Adrenal gland (tissue), 12 donors: ENCODE results near the gene FAP. TPM values are rescaled to one million over a fixed set of nuclear protein-coding genes. Genes with fewer than 3 reads are reported as not detected.

Source experiments
- DNase-seq, 7 donors: peaks; one replicate each; pipeline ENCODE4 v3.0.0-alpha.2; 2019 to 2020
- H3K27ac ChIP-seq, 5 donors: fragments of 200-600 bp; sonication (generic) in 4 of 5; 1 replicate in 3 of 5; 2 replicates in 2 of 5; pipeline versions ENCODE4 v1.5.1 to v1.8.0; 2016 to 2020; ENCODE audit warnings: mild to moderate bottlenecking in 1 of 5
- H3K27me3 ChIP-seq: fragments of 200-600 bp; 2 replicates; pipeline ENCODE4 v1.8.0; 2021
- H3K36me3 ChIP-seq, 2 donors: fragments of 200-600 bp; replicated peaks in 1 of 2; 1 replicate in 1 of 2; 2 replicates in 1 of 2; pipeline versions ENCODE4 v1.5.1 to v1.8.0; 2018 to 2022
- H3K4me1 ChIP-seq, 2 donors: fragments of 200-600 bp; replicated peaks in 1 of 2; 1 replicate in 1 of 2; 2 replicates in 1 of 2; pipeline versions ENCODE4 v1.5.1 to v1.8.0; 2018 to 2021
- H3K4me3 ChIP-seq, 4 donors: fragments of 200-600 bp; sonication (generic) in 3 of 4; one replicate each; pipeline ENCODE4 v1.5.1; 2016 to 2018
- H3K9me3 ChIP-seq, 3 donors: fragments of 200-600 bp; sonication (generic) in 1 of 3; replicated peaks in 1 of 3; 1 replicate in 2 of 3; 2 replicates in 1 of 3; pipeline versions ENCODE4 v1.5.1 to v1.8.0; 2016 to 2021
- CTCF ChIP-seq, 6 experiments: fragments of 450-650 bp in 4 of 6; fragments of 200-600 bp in 2 of 6; sonication (generic) in 1 of 6; IDR thresholded peaks; 1 replicate in 5 of 6; 2 replicates in 1 of 6; pipeline versions ENCODE4 v1.5.1 to v1.8.0; 2016 to 2021; ENCODE audit warnings: antibody characterized with exemption in 6 of 6, mild to moderate bottlenecking in 2 of 6, moderate library complexity in 1 of 6
- POLR2A ChIP-seq, 2 donors: fragments of 450-650 bp; IDR thresholded peaks; one replicate each; pipeline ENCODE4 v1.6.1; 2017; ENCODE audit warnings: antibody characterized with exemption in 2 of 2, mild to moderate bottlenecking in 2 of 2, moderate library complexity in 1 of 2
- WGBS, 4 donors: extraction: QIAGEN DNeasy Blood & Tissue Kit in 2 of 4; methylation state at CpG; one replicate each; pipeline versions ENCODE4 v1.1.5 to v1.1.7; 2013 to 2017; 5-methylcytosine and 5-hydroxymethylcytosine counted together
- intact Hi-C, 2 donors: fragments of 100-400 bp; cut with DNase I; formaldehyde crosslinking; loops; one replicate each; pipeline versions ENCODE4 v1.14.1 to v1.15.0; 2022 to 2023
- polyA plus RNA-seq, 3 donors: library from polyadenylated mRNA; stranded (reverse); fragments of 200-250 nt in 2 of 3; fragments of 350-450 nt in 1 of 3; fragmentation: Illumina TruSeq in 1 of 3; extraction: RNeasy Lipid Tissue Mini Kit (QIAGEN cat#74804) in 1 of 3; gene quantifications; one replicate each; pipeline ENCODE4 v1.2.3, GENCODE V29; 2013 to 2014
- total RNA-seq, 9 donors: library from RNA; depleted of rRNA in 4 of 9; stranded (reverse); fragments of >200 nt in 4 of 9; fragments of 120-200 nt in 1 of 9; fragmentation: NEBNext Ultra II Directional in 1 of 9; extraction: Animal tissue kit (Norgen Biotek cat#: 25700) in 1 of 9; gene quantifications; one replicate each; pipeline versions ENCODE4 v1.1.0 to v1.2.4, GENCODE V29; 2013 to 2023
- donor health status: healthy with polysubstance abuse.
- donor health status: Bipolar disorder and iron deficiency.
- donor health status: DM: yes; HTN: yes; CAD: no.
- donor health status: DM: no; HTN: no; CAD: no.
- donor health status: DM: no; HTN: no; CAD: no.
- donor health status: DM: yes; HTN: yes; CAD: no.

FAP gene
- total and polyA plus RNA-seq, 12 donors: 0.18 to 6.0 (median 0.64) TPM; not detected in 1

- intact Hi-C loops: no loop called here
- no peak for TF ChIP-seq CTCF (IDR thresholded peaks at IDR 0.05)
These were observed 23.8 kb downstream of the FAP start for GRCh38 chr2:162219426-162219825.

GRCh38 chr2:162217598-162217997, 25.6 kb downstream of the FAP start:
- DNase-seq: no peak
- intact Hi-C loops: no loop called here
- TF ChIP-seq CTCF (IDR thresholded peaks at IDR 0.05) (no peak), POLR2A (IDR thresholded peaks at IDR 0.05) (no peak)
- no peak overlapping the region for H3K27ac ChIP-seq
- H3K4me3 ChIP-seq: no peak overlapping the region
- H3K36me3 ChIP-seq: no peaks in the 10 kb centered on the region
- H3K4me1 ChIP-seq: no peaks in the 10 kb centered on the region
- no peaks in the 10 kb centered on the region for H3K9me3 ChIP-seq
- WGBS, 4 donors: 79 to 93% (median 88%) methylated on average over 1 of the region's 1 CpG
- H3K27me3 ChIP-seq: no peaks in the 10 kb centered on the region

More at GRCh38 chr2:162219426-162219825, 23.8 kb downstream of the FAP start:
- DNase-seq: no peak
- no peaks in the 10 kb centered on the region for H3K27me3 ChIP-seq
- no peaks in the 10 kb centered on the region for H3K36me3 ChIP-seq
- no peaks in the 10 kb centered on the region for H3K9me3 ChIP-seq
- no peak overlapping the region for H3K27ac ChIP-seq
- no peaks in the 10 kb centered on the region for H3K4me1 ChIP-seq
- 74 to 79% (median 76%) methylated on average over 4 of the region's 4 CpGs for WGBS, 4 donors
- no peak overlapping the region for H3K4me3 ChIP-seq

- Histone ChIP-seq H3K4me3 (no peak overlapping the region), H3K27ac (no peak overlapping the region), H3K27me3 (no peaks in the 10 kb centered on the region), H3K36me3 (no peaks in the 10 kb centered on the region), H3K4me1 (no peaks in the 10 kb centered on the region), H3K9me3 (no peaks in the 10 kb centered on the region)
- WGBS, 4 donors: 82 to 93% (median 93%) methylated on average over 3 of the region's 3 CpGs
- no peak for DNase-seq
- TF ChIP-seq CTCF (IDR thresholded peaks at IDR 0.05) (no peak), POLR2A (IDR thresholded peaks at IDR 0.05) (no peak)
- intact Hi-C loops: no loop called here
These were observed 28.1 kb downstream of the FAP start for GRCh38 chr2:162215162-162215561.

GRCh38 chr2:162212366-162212765, 30.9 kb downstream of the FAP start:
- no peak overlapping the region for H3K27ac ChIP-seq
- no peak for DNase-seq
- H3K36me3 ChIP-seq: no peaks in the 10 kb centered on the region
- no peaks in the 10 kb centered on the region for H3K27me3 ChIP-seq
- H3K9me3 ChIP-seq: no peaks in the 10 kb centered on the region
- no peaks in the 10 kb centered on the region for H3K4me1 ChIP-seq
- WGBS, 4 donors: 65 to 78% (median 69%) methylated on average over 2 of the region's 2 CpGs
- H3K4me3 ChIP-seq: no peak overlapping the region
- TF ChIP-seq POLR2A (IDR thresholded peaks at IDR 0.05) (no peak), CTCF (IDR thresholded peaks at IDR 0.05) (no peak)
- intact Hi-C loops: no loop called here
